ENCODE data around the gene DCTN5.
A peak's percentile ranks its signal among the peaks of the same experiment; 100 is the strongest.

The DCTN5 gene

DNA sequence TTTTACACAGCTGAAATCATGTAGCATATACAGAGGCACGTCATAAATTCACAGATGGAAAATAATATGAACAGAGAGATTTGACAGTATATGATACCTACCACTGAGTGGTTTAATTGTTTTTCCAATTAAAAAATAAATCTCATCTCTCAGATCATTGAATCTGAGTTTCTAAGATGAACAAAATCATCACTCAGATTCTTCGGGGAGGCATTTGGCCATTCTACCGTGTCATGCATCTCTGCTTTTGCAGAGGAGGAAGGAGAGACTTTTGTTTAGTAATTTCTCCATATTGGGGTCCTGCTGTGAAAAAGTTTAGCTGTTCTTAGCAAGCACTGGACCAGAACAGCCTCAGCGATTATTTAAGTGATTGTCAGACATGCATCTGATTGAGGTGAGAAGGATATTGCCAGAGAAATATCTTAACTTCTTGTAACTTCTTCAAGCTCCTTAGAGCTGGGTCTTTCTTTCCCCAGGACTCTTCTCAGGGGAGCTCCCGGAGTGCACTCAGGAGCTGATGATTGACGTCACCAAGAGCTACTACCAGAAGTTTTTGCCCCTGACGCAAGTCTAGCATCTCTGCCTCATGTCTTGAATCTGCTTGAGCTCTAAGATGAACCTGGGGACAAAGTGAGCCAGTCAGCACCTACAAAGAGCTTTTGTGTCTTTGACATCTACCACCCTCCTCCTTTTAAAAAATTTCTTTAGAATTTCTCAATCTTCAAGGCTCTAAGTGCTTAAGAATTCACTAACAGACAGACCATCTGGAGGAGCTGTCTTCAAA is 25.5 kb downstream of the DCTN5 start:
- DNase-seq: no peak

DNA sequence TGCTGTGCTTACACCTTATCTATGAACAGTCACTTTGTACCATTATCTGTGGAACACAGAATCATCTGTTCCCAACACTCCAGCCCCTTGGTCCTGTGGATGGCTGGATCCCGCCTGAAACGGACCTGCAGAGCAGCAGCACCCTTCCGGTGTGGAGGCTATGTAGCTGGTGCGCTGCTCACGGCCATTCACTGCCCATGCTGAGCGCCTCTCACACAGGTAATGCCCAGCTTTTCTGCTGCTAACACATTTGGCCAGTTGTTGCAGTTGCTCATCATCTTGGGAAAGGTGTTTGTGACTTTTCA is 26.0 kb downstream of the DCTN5 start:
- DNase-seq: no peak

DNA sequence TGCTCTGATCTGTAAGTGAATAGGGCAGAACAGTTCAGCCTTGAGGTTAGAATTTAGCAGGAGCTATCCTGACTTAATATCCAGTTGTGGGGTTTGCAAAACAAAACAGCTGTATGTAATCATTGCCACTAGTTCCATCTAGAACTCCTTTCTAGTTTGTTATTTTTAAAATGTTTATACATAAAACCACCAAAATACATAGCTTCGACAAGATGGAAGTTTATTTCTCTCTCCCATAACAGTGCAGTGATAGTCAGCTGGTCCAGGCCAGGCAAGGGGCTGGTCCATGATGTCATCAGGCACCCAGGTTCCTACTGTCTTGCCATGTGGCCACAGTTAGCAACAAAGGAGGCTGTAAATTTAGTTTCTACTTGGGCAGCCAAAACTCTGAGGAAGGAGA is 27.0 kb downstream of the DCTN5 start:
- no peak for DNase-seq

DNA sequence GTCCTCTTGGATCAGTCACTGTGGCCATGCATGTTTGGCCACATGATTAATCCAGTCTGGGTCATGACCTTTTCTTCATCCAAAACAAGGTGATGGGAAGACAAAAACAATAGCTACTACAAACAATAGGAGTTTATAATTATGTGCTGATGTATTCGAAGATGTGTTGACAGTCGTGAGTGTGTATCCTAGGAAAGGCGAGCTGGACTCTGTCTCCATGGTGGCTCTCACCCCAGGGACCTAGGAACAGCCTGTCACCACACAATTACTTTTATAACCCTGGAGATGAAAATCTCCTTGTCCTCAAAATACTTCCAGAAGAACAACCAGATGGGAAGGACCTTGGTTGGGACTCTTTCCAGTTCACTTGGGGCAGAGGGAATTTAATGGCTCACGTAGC is 27.6 kb downstream of the DCTN5 start:
- no peak for DNase-seq

- DNase-seq: peak; percentile 91
These were observed 29.0 kb downstream of the DCTN5 start for GRCh38 chr16:23670137-23670776.

DNA sequence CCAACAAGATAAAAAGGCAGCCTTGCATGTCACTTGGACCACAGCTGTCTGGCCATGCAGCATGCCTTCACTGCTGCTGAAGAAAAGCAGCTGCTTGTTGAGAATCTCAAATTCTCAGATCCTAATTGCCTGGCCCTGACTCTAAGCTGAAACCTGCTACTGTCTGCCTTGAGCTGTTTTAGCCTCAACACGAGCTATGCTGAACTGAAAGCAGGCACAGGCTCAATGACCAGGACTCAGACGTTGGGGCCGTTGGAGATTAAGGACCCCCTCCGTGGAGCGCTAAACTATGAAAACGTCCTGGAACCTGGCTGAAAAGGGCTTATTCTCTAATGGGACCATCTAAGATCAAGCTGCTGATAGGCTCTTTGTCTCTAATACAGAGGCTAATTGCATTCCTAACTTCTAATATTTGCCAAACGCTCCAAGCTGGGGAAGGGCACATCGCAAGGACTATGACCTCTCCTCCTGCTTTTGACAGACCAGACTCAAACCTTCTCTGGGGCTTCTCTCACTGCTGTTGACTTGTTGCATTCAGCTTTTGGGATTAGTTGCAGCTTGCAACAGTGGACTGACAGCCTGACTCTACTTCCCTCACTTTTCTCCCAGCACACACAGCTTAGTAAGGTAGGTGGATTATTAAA is 32.8 kb downstream of the DCTN5 start:
- no peak for DNase-seq

DNA sequence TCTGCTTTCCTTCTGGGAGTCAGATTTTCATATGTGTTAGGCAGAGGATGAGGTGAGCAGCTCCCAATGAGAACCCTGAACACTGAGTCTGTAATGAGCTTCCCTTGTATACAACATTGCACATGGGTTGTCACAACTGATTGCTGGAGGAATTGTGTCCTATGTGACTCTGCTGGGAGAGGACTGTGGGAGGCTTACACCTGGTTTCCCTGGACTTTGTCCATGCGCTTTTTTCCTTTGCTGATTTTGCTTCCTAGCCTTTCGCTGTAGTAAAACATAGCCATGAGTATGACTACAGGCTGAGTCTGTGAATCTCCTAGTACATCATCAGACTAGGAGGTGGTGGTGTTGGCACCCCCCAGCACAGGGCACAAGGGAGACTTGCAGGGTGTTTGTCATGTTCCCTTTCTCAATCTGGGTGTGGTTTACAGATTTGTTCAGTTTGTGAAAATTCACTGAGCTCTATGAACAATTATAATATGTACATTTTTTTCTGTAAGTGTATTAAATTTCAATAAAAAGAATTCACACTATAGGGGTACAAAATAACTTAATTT is 35.7 kb downstream of the DCTN5 start:
- no peak for DNase-seq

- peak; percentile 91 for DNase-seq
These were observed 37.4 kb downstream of the DCTN5 start, which contains the start of gene PLK1 for GRCh38 chr16:23678430-23679273. PLK1 (plus strand) TSS chr16:23678889; CDS start chr16:23678933, 44 bp downstream.

DNA sequence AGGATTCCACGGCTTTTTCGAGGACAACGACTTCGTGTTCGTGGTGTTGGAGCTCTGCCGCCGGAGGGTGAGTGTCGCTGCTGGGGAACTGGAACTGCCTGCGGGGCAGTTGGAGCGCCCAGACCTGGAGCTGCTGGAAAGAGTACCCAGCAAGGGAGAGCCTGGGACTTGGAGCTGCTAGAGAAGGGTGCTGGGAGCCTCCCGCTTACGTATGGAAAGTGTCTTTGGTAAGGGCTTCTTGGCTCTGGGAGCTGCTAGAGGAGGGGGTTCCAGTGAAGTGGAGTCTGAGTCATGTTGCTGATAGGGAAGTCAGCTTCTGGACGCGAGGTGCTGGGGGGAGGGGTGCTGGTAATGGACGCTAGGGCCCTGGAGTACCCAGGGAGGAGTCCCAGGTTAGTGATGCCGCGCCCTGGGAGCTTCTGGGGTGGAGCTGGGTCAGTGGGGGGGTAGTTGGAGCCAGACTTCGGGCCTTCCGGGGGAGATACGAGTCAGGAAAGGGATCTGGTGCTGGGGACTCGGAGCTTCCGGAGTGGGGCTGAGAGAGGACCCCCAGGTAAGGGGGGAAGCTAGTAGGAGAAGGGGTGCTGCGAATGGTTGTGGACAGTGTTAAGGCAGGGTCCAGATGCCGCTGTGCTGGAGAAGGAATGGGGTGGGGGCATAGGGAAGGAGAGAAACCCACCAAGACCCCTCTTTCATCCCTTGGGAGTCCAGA is 38.2 kb downstream of the DCTN5 start:
- peak; percentile 43 for DNase-seq

- no peak for DNase-seq
These were observed 38.7 kb downstream of the DCTN5 start for GRCh38 chr16:23679986-23680336.

GRCh38 chr16:23682181-23682580 is 40.9 kb downstream of the DCTN5 start:
- no peak for DNase-seq

- no peak for DNase-seq
These were observed 42.2 kb downstream of the DCTN5 start for GRCh38 chr16:23683487-23683886.

DNA sequence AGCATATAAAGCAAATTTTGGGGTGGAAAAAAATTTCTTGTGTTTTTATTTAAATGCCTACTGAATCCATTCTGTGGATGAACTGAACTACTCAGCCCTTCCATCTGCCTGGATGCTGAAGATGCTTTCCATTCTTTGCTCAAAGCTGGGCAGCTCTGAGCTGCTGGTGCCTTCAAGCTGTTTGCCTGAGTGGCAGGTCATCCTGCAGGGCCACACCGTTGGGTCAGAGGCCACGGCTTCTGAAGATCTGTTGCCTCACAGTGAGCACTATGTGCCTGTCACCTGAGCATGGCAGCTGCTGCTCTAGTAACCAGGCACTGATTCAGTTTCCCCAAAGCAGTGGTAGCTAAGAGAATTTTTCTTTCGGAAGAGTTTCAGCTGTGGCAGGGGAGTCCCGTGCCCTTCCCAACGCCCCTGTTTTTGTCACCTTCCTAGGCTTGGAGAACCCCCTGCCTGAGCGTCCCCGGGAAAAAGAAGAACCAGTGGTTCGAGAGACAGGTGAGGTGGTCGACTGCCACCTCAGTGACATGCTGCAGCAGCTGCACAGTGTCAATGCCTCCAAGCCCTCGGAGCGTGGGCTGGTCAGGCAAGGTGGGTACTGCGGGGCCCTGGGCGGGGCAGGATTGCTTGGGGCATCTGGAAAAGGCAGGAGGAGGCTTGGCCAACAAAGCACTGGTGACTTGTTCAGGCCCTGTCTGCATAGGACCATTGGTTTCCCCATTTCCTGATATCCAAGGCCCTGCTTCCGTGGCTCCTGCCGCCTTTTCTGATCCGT is 46.0 kb downstream of the DCTN5 start:
- no peak for DNase-seq

- no peak for DNase-seq
These were observed 48.3 kb downstream of the DCTN5 start for GRCh38 chr16:23689442-23690187.

GRCh38 chr16:23690771-23691482 is 49.7 kb downstream of the DCTN5 start:
- no peak for DNase-seq

DNA sequence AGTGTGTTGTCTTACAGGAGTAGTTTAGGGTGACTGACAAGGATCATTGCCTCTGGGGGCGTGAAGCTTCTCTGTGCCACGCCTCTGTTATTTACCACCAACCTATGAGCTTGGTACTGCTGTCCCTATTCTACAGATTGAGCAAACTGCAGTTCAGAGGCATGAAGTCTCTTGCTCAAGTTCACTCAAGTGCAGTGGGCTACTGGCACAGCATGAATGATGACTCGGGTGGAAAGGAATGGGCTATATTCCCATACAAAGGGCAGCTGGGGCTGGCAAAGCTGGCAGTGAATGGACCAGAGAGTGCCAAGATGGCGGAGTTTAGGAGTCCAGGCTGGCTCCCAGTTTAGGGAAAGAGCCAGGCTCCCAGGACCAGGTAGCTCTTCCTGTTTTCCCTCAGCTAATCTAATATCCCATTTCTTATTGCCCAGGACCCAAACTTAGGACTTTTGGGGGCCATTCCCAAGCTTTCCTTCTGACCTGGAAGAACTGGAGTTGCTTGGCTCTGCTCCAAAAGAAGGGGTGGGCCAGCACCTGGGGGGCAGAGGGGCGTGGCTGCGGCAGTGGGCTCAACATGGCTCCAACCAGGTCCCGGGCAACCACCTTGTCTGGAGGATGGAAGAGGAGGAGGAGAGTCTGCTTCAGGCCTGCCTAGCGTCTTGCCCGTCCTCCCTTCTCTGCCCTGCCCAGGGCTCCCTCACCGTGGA is 50.4 kb downstream of the DCTN5 start:
- DNase-seq: no peak

DNA sequence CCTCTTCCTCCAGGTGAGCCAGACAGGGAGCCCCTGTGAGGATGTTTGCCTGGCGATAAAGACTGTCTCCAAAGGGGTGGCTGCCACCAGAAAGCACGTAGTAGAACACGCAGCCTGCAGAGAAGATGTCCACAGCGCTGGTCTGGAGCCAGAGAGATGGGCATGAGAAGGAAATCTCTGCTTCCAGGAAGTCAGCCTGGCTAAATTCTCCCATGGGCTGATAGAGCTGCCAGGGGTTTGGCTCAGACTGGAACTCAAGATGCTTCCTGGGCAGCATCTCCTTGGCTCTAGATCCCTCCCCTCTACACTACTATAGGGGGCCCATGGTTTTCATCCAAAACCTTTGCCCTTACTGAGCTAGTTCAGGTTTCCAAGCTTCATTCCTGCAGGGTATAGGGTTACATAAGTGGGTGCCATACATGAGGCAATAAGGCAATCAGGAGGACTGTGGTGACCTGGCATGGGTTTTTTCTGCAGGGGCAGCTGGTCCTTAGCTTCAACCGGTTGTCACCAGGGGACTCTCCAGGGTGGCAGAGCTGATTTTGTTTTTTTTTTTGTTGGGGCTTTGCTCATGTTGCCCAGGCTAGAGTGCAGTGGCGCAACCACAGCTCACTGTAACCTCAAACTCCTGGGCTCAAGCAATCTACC is 51.0 kb downstream of the DCTN5 start:
- DNase-seq: no peak

- no peak for DNase-seq
These were observed 53.0 kb downstream of the DCTN5 start for GRCh38 chr16:23694265-23694643.

Measured in activated CD4-positive, alpha-beta T cell treated with anti-CD3 and anti-CD28 coated beads, Interleukin-2, amount 50 U/mL, for 16 hours (primary cell).